HG03565 (cell line): Measurements from ENCODE around the gene KIR3DL2.
"Not testable (repeated sequence)": the region's sequence is repeated elsewhere in the genome, so short reads cannot be mapped to it uniquely, and the experiment has no call there.

Experiments
- ATAC-seq: cut with Tn5 transposase; IDR thresholded peaks from one replicate; pipeline ENCODE4 v1.9.1; 2021; ENCODE audit warnings: mild to moderate bottlenecking, moderate library complexity; ENCODE audit not compliant: unreplicated experiment

The KIR3DL2 gene

GRCh38 chr19:54863459-54863858, 13.2 kb downstream of the KIR3DL2 start:
- ATAC-seq, result not testable (repeated sequence)

GRCh38 chr19:54871696-54872095, 21.5 kb downstream of the KIR3DL2 start:
- ATAC-seq, result no peak

- ATAC-seq, result no peak
These were observed 23.7 kb downstream of the KIR3DL2 start, which contains the start of gene FCAR for GRCh38 chr19:54873990-54874389. FCAR (plus strand) TSS chr19:54874235; CDS start chr19:54874290, 55 bp downstream.

GRCh38 chr19:54875506-54875905, 25.3 kb downstream of the KIR3DL2 start:
- ATAC-seq, result no peak

- no peak for ATAC-seq
These were observed 27.2 kb downstream of the KIR3DL2 start for GRCh38 chr19:54877471-54877870.

GRCh38 chr19:54881884-54882283, 31.6 kb downstream of the KIR3DL2 start:
- no peak for ATAC-seq

GRCh38 chr19:54882758-54883157, 32.5 kb downstream of the KIR3DL2 start:
- no peak for ATAC-seq

GRCh38 chr19:54883228-54883627, 33.0 kb downstream of the KIR3DL2 start:
- no peak for ATAC-seq

- ATAC-seq, result no peak
These were observed 38.0 kb downstream of the KIR3DL2 start for GRCh38 chr19:54888239-54888638.

GRCh38 chr19:54889566-54889965, 39.3 kb downstream of the KIR3DL2 start:
- ATAC-seq, result no peak

- ATAC-seq, result no peak
These were observed 43.2 kb downstream of the KIR3DL2 start for GRCh38 chr19:54893406-54893805.

GRCh38 chr19:54894106-54894505, 43.9 kb downstream of the KIR3DL2 start:
- not testable (repeated sequence) for ATAC-seq

- no peak for ATAC-seq
These were observed 45.8 kb downstream of the KIR3DL2 start for GRCh38 chr19:54896036-54896435.

GRCh38 chr19:54898685-54899084, 48.4 kb downstream of the KIR3DL2 start:
- ATAC-seq, result not testable (repeated sequence)

GRCh38 chr19:54899646-54900045, 49.4 kb downstream of the KIR3DL2 start:
- not testable (repeated sequence) for ATAC-seq

- ATAC-seq, result not testable (repeated sequence)
These were observed 50.9 kb downstream of the KIR3DL2 start for GRCh38 chr19:54901153-54901552.

- ATAC-seq, result no peak
These were observed 51.8 kb downstream of the KIR3DL2 start for GRCh38 chr19:54902061-54902460.

- no peak for ATAC-seq
These were observed 53.1 kb downstream of the KIR3DL2 start for GRCh38 chr19:54903303-54903702.

- ATAC-seq, result not testable (repeated sequence)
These were observed 54.0 kb downstream of the KIR3DL2 start for GRCh38 chr19:54904261-54904660.

- ATAC-seq, result no peak
These were observed 55.2 kb downstream of the KIR3DL2 start for GRCh38 chr19:54905421-54905802.

- ATAC-seq, result no peak
These were observed 55.7 kb downstream of the KIR3DL2 start, which contains the start of gene NCR1 for GRCh38 chr19:54905803-54906511. NCR1 (plus strand) TSS chr19:54906148; CDS start chr19:54906188, 40 bp downstream.

- ATAC-seq, result no peak
These were observed 56.6 kb downstream of the KIR3DL2 start for GRCh38 chr19:54906819-54907218.

- not testable (repeated sequence) for ATAC-seq
These were observed 57.7 kb downstream of the KIR3DL2 start for GRCh38 chr19:54907899-54908298.
